Pons (tissue), 1 donor: ENCODE measurements around the gene FKBP1B.
"Not testable (repeated sequence)": the region's sequence is repeated elsewhere in the genome, so short reads cannot be mapped to it uniquely, and the experiment has no call there.

Source experiments
- DNase-seq: peaks from one replicate; pipeline ENCODE4 v3.0.0-alpha.2; 2016; ENCODE audit warnings: low spot score

FKBP1B gene

GRCh38 chr2:24022975-24023575 is 26.5 kb upstream of the FKBP1B start:
- DNase-seq = no peak

GRCh38 chr2:24024018-24024417 is 25.5 kb upstream of the FKBP1B start:
- no peak for DNase-seq

- no peak for DNase-seq
Measured at GRCh38 chr2:24024996-24025663, 24.4 kb upstream of the FKBP1B start.

- DNase-seq = no peak
Measured at GRCh38 chr2:24026233-24026632, 23.3 kb upstream of the FKBP1B start.

GRCh38 chr2:24038786-24039499 is 10.6 kb upstream of the FKBP1B start:
- no peak for DNase-seq

GRCh38 chr2:24040511-24040910 is 9.0 kb upstream of the FKBP1B start:
- no peak for DNase-seq

- DNase-seq = not testable (repeated sequence)
Measured at GRCh38 chr2:24043133-24043532, 6.4 kb upstream of the FKBP1B start.

GRCh38 chr2:24045511-24046508 is 3.7 kb upstream of the FKBP1B start:
- no peak for DNase-seq

- DNase-seq = no peak
Measured at GRCh38 chr2:24046599-24046929, 3.0 kb upstream of the FKBP1B start.

- DNase-seq = peak; percentile 99
Measured at GRCh38 chr2:24046930-24047702, 2.4 kb upstream of the FKBP1B start, which contains the start of gene WDCP. Gene WDCP, minus strand, starts transcription at chr2:24047391. Its CDS starts 7,897 bp downstream, at chr2:24039494.

- no peak for DNase-seq
Measured at GRCh38 chr2:24047703-24048033, 1.9 kb upstream of the FKBP1B start.

GRCh38 chr2:24048769-24049484 is 614 bp upstream of the FKBP1B start:
- DNase-seq = no peak

- DNase-seq = no peak
Measured at GRCh38 chr2:24050041-24050979, 769 bp downstream of the FKBP1B start.

GRCh38 chr2:24051833-24052232 is 2.3 kb downstream of the FKBP1B start:
- DNase-seq = no peak

GRCh38 chr2:24052951-24053350 is 3.4 kb downstream of the FKBP1B start:
- no peak for DNase-seq

GRCh38 chr2:24054366-24055010 is 4.9 kb downstream of the FKBP1B start:
- no peak for DNase-seq

GRCh38 chr2:24055750-24056149 is 6.2 kb downstream of the FKBP1B start:
- no peak for DNase-seq

- no peak for DNase-seq
Measured at GRCh38 chr2:24058564-24059271, 9.2 kb downstream of the FKBP1B start.
